HG02759 (cell line): ENCODE measurements around the gene NCKIPSD.
A peak's percentile ranks its signal among the peaks of the same experiment; 100 is the strongest.

ENCODE experiments used
- ATAC-seq: cut with Tn5 transposase; IDR thresholded peaks from one replicate; pipeline ENCODE4 v1.9.1; 2021; ENCODE audit warnings: mild to moderate bottlenecking, moderate library complexity; ENCODE audit not compliant: unreplicated experiment

Gene NCKIPSD

DNA sequence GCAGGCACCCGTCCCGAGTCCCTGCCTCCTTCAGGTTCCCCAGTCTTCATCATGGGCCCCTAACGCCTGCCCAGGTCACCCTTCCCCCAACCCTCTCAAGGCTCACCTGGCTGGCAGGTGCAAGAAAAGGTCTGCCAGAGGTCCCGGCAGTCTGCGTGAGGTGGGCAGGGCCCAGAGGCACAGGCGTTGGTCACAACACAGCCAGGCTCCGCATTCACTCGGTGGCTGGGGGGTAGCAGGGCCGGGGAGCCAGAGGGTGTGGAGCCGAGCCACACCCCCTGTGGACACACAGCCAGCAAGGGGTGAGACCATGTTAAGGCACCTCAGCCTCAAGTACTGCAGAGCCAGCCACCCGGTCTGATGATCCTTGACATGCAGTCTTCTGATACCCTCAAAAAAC lies 33.9 kb downstream of the NCKIPSD start:
- no peak for ATAC-seq

GRCh38 chr3:48650723-48651122 lies 35.0 kb downstream of the NCKIPSD start:
- no peak for ATAC-seq

DNA sequence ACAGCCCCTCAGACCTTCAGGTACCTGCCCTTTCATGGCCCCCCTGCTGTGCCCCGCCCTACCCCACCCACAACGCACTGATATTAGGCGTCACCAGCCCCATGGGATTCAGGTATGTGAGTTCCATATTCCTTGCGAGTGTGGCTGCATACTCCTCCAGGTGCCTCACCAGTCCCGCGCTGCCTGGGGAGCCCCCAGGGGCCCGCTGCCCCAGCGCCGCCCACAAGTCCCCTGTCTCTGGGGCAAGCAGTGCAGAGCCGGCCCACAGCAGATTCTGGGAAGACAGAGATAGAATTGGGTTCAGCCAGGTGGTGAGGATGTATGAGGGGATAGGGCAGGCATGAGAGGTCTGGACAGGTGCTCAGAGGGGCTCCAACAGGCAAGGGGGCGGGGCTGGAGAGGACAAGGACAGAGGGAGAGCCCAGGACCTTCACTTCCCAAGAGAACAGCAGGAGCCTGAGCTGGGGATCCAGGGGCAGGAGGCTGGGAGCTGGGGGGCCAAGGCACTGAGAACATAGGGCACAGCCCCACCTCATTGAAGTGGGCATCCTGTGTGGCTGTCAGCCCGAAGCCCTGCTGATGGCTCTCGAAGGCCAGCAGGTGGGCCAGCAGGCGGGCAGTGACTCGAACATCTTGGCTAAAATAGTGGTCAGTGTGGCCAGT lies 37.4 kb downstream of the NCKIPSD start:
- ATAC-seq: no peak

DNA sequence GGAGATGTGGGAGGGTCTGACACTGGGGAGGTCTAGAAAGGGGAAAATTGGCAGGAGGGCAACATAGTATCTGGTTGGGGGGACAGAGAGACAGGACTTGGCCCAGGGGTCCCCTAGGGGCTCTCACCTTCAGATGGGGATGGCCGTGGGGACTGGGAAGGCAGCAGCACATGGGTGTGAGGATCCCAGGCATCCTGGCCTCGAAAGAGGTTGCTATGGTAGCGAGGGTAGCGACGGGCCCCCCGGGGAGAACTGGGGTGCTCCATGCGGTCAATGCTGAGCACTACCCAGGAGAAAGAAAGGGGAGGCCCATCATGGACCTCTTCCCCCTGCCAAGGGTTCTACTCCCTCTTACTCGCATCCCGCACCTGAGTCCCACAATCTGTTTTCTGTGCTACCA lies 38.0 kb downstream of the NCKIPSD start:
- ATAC-seq: no peak

- ATAC-seq: no peak
Measured at GRCh38 chr3:48644898-48645760, 40.6 kb downstream of the NCKIPSD start.

GRCh38 chr3:48642605-48643004 lies 43.1 kb downstream of the NCKIPSD start:
- no peak for ATAC-seq

GRCh38 chr3:48641396-48641795 lies 44.3 kb downstream of the NCKIPSD start:
- no peak for ATAC-seq

DNA sequence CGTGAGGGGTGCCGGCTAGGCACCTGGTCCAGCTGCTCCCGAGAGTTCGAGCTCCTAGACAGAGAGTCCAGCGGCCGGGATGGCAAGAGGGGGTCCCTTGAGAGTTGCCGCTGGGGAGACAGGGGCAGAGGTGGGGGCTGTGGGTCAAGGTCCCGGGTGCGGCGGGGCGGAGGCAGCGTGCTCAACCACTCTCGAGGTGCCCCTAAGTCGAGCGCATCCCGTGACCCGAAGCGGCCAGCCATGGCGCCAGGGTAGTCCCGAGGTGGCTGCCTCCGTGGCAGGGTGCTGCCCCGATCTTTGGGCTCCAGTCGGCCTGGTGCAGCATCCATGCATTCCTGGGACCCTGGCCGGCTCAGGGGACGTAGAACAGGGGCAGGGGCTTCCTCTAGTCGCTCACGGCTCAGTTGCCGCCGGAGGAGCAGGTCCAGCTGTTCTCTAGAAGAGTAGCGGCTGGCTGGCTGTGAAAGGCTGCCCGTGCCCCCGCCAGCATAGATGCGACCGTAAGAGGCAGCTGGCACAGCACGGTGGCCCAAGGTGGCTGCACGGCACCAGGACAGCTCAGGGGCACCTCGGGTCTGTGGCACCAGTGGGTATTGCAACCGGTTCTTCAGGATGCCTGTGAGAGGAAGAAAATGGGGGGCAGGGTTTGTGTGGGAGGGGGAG lies 45.6 kb downstream of the NCKIPSD start:
- ATAC-seq: no peak

DNA sequence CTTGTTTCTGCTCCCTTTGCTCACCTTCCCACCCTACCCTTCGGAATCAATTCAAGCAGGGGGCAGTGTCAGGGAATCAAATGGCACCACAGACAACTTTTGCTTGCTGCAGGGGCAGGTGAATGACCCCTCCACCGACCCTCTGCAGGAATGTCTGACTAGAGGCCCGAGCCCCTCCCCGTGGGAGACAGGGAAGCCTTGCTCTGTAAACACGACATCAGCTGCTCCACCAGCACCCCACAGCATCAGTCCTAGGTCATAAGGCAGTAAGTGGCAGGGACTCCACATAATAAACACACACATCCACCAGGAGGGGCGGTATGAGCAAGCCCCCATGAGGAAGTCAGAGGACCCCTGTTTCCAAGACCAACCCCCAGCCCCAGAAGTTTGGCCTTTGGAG lies 48.4 kb downstream of the NCKIPSD start:
- ATAC-seq: no peak

DNA sequence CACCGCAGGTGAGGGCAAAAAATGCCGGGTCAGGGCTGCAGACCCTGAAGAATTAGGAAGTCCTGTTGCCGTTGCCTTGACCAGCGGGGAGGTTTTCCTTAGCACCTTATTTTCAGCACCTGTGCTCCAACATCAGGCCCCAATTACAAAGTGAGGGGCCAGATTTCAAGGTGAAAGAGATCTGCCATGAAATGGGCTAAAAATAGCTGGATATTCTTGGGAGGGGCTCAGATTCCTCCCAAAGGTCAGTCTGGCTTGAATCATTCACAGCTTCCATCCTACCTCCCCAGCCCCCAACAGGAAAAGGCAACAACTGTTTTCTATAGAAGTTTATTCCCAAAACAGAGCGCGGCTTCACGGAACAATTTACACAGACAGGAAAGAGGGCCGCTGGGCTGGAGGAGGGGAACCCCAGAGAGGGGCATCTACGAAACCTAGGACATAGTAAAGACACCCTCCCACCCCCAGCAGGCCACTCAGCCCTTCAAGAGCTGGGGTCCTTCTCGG lies 49.5 kb downstream of the NCKIPSD start:
- ATAC-seq: no peak

- ATAC-seq: peak; percentile 92
Measured at GRCh38 chr3:48635222-48636021, 50.3 kb downstream of the NCKIPSD start, which contains the start of gene SLC26A6. Gene SLC26A6 (minus strand): TSS chr3:48635461. CDS start chr3:48635393, 68 bp downstream.

DNA sequence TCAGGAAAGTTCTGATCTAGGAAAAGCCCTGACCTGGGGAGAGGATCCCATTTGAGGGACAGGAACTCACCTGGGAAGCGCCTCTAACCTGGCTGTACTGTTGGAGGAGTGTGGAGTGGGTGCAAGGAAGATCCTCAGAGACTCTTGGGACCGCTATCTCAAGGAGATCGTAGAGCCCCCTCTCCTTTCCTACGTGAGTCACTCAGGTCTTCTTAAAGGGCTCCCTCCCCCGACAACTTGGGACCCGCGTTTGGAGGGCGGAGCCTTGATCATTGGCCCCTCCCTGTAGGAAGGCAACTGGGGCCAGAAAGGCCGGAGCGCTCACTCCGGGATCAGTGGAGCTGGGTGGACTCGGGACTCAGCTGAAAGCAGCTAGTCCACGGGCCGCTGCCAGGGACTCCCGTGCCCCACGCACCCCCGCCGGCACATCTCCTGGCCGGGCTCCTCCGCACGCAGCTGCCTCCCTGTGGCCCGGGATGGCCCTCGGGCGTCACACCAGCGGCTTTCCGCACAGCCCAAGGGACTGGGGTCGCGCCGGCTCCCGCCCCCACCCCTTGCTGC lies 51.0 kb downstream of the NCKIPSD start:
- ATAC-seq: peak; percentile 22

DNA sequence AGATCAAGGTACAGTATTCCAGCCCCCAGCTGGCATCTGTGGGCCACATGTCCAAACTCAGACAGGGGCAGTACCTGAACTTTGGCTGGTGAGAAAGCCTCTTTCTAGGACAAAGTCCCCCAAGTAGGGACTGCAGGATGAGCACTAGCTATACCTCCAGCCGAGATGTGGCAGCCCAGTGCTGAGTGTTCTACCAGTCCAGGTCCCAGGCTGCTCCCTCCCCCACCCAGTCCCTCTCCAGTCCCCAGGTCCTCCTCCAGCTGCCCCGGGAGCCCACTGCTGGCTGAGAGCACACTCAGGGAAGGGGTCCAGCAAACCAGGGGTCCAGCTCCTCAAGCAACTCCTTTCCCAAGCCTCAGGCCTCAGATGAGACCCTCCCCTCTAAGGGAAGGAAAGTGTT lies 52.0 kb downstream of the NCKIPSD start:
- ATAC-seq: no peak

DNA sequence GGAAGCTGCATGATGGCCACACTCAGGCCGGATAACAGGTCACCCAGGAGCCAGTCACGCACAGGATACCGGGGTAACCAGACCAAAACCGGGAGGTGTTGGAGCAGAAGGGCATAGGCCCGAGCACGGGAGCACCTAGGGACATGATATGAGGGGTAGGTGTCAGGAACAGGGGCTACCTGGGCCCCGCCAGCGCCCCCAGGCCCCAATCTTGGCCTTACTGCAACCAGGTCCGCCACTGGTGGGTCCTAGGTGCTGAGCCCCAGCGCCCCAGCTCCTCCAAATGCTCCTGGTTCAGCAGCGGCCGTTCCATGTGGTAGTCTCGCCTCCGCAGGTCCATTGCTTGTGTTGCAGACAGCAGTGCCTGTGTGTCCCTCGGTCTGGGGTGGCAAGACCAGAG lies 52.5 kb downstream of the NCKIPSD start:
- no peak for ATAC-seq

DNA sequence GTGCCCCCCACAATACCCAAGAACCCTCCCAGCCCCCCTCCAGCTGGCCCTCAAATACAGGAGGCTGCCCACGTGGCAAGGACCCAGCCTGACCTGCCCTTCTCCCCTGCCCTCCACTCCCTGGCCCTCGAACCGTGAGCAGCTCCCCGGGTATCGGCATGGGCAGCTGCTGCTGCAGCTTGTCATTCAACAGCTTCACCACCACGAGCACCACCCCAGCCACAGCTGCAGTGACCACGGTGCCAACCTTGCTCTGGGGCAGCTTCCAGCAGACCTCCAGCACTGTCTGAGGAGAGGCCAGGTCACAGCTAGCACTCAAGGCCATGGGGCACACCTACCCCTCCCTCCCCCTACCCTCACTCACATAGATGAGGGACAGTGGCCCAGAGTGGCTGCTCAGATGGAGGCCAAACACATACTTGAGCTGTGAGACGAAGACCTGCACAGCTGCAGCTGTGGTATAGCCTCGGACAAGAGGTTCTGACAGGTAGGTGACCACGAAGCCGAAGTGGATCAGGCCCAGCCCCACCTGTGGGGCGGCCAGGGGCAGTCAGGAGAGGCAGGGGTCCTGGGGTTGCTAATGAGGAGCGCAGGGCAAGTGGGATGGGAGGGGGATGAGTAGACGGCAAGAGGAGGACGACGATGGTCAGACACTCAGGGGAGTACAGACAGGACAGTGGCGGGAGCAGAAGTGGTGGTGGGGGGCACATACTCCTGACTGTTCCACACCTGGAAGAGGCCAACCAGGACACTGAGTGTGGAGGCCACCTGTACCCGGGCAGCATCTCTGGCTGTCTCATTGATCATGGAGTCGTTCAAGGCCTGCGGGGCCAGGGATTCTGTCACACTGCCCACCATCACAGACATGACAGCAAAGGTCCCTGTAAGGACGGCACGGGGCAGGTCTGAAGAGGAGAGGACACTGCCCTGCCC lies 53.9 kb downstream of the NCKIPSD start:
- ATAC-seq: no peak

GRCh38 chr3:48630833-48631232 lies 54.9 kb downstream of the NCKIPSD start:
- ATAC-seq: no peak

- no peak for ATAC-seq
Measured at GRCh38 chr3:48630407-48630806, 55.3 kb downstream of the NCKIPSD start.

- no peak for ATAC-seq
Measured at GRCh38 chr3:48629894-48630293, 55.8 kb downstream of the NCKIPSD start.

DNA sequence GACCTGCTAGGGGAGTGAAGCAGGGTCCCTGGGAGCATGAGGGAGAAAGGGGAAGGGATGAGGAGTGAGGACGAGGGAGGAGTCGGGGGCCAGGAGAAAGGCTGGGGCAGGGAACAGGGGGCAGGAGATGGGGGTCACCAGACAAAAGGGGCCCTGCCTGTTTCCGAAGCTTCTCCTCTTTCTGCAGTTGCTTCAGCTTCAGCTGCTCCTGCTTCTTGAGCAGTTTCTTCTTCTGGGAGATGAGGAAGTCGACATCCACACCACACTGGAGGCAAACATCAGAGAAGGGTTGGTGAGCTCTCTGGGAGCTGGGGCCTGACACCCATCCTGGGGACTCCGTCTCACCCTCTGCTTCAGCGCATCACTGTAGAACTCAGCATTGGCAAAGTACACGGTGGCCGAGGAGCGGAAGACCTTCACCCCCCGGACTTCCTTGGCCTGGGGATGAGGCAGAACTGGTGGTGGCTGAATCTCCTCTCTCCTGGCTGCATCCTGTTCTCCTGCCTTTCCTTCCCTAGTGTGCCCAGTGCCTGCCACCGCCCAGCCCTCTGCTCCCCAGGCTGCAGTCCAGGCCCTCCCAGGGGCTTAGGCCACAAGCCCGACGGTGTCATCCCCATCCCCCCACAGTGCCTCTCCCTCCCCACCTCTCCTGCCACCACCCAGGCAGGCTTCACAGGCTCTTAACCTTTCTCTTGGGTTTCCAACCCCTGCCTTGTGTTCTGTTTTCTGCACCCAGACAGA lies 57.3 kb downstream of the NCKIPSD start:
- no peak for ATAC-seq
